ENCODE data around the gene HEXD.

Gene HEXD

DNA sequence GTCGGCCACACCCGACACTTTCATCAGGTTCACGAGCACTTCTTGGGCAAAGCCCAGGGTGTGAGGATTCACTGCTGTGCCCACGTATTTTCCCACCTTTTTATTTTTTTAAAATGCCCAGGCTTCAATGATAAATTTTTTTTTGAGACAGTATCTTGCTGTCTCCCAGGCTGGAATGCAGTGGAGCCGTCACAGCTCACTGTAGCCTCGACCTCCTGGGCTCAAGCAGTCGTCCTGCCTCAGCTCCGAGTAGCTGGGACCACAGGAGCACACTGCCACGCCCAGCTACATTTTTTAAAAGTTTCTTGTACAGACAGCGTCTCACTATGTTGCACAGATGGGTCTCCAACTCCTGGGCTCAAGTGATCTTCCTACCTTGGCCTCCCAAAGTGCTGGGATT, 28.8 kb upstream of the HEXD start:
- H3K9me3 ChIP-seq (ENCODE audit: control insufficient read depth, low read length): no peaks in the 10 kb centered on the region
- peaks cover 15% of the 10 kb centered on the region for H3K36me3 ChIP-seq (ENCODE audit: control insufficient read depth, insufficient read depth, low read length)
- no peak for DNase-seq
- no peak overlapping the region for H3K27ac ChIP-seq (ENCODE audit: insufficient read depth, low read length, poor library complexity, severe bottlenecking)
- peaks cover 4% of the 10 kb centered on the region for H3K4me1 ChIP-seq (ENCODE audit: control insufficient read depth, insufficient read depth, low read length, poor library complexity, severe bottlenecking)
- H3K27me3 ChIP-seq (replicated peaks; ENCODE audit: control insufficient read depth, insufficient read depth, low read length, poor library complexity, severe bottlenecking): no peaks in the 10 kb centered on the region
- no peak overlapping the region for H3K4me3 ChIP-seq (ENCODE audit: insufficient read depth, low read depth, low read length, poor library complexity, severe bottlenecking)

DNA sequence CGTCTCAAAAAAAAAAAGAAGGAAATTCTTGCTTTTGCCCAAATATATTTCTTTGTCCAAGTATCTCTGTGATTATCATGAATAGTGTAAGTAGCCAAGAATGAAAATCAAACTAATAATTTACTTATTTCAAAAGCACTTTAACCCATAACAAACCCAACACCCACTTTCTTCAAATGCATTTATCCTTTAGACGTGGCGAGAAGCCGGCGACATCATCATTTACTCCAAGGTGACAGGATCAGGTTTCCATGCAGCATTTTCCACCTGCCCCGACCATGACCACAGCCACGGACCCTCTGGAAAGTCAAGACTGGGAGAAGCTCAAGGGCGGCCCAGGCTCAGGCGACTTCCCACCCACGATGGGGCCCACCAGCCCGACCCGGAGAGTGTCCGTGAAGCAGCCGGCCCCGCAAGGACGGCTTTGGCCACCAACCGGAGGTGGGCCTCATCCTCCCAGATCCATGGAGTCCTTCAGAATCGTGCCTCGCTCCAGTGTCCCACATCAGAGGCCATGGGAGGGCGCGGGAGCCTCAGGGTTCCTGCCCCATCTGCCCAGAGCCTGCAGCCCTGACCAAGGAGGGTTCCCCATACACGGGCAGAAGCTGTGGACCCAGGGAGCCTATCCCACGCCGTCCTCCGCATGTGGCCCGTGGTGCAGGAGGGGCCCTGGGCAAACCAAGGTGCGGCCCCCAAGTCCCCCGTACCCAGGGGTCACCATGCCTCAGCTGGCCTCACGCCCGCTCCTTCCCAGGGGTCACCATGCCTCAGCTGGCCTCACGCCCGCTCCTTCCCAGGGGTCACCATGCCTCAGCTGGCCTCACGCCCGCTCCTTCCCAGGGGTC, 27.9 kb upstream of the HEXD start:
- Histone ChIP-seq H3K9me3 (ENCODE audit: control insufficient read depth, low read length) (no peaks in the 10 kb centered on the region), H3K4me1 (ENCODE audit: control insufficient read depth, insufficient read depth, low read length, poor library complexity, severe bottlenecking) (peaks cover 4% of the 10 kb centered on the region), H3K4me3 (ENCODE audit: insufficient read depth, low read depth, low read length, poor library complexity, severe bottlenecking) (no peak overlapping the region), H3K27ac (ENCODE audit: insufficient read depth, low read length, poor library complexity, severe bottlenecking) (no peak overlapping the region), H3K27me3 (replicated peaks; ENCODE audit: control insufficient read depth, insufficient read depth, low read length, poor library complexity, severe bottlenecking) (no peaks in the 10 kb centered on the region), H3K36me3 (ENCODE audit: control insufficient read depth, insufficient read depth, low read length) (peaks cover 16% of the 10 kb centered on the region)
- DNase-seq: no peak

DNA sequence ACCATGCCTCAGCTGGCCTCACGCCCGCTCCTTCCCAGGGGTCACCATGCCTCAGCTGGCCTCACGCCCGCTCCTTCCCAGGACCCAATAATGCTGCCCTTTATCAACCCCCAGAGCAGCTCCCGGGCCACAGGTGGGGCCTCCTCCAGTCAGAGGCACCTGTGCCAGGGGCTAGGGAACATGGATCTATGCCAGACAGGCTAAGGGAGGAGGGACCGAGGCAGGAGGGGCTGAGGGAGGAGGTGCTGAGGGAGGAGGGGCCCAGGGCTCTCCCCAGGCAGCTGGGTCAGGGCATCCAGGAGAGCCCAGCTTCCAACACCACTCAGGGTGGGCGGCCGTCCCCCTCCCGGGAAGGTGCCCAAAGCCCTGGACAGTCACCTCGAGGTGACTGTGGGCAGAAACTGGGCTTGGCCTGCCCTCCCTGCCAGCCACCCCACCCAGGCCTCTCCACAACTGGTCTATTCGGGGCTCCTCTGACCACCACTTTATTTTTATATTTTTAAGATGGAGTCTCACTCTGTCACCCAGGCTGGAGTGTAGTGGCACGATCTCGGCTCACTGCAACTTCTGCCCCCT, 27.2 kb upstream of the HEXD start:
- DNase-seq: no peak
- no peak overlapping the region for H3K4me3 ChIP-seq (ENCODE audit: insufficient read depth, low read depth, low read length, poor library complexity, severe bottlenecking)
- H3K36me3 ChIP-seq (ENCODE audit: control insufficient read depth, insufficient read depth, low read length): peaks cover 16% of the 10 kb centered on the region
- peaks cover 4% of the 10 kb centered on the region for H3K4me1 ChIP-seq (ENCODE audit: control insufficient read depth, insufficient read depth, low read length, poor library complexity, severe bottlenecking)
- H3K27me3 ChIP-seq (replicated peaks; ENCODE audit: control insufficient read depth, insufficient read depth, low read length, poor library complexity, severe bottlenecking): no peaks in the 10 kb centered on the region
- H3K9me3 ChIP-seq (ENCODE audit: control insufficient read depth, low read length): no peaks in the 10 kb centered on the region
- H3K27ac ChIP-seq (ENCODE audit: insufficient read depth, low read length, poor library complexity, severe bottlenecking): no peak overlapping the region

DNA sequence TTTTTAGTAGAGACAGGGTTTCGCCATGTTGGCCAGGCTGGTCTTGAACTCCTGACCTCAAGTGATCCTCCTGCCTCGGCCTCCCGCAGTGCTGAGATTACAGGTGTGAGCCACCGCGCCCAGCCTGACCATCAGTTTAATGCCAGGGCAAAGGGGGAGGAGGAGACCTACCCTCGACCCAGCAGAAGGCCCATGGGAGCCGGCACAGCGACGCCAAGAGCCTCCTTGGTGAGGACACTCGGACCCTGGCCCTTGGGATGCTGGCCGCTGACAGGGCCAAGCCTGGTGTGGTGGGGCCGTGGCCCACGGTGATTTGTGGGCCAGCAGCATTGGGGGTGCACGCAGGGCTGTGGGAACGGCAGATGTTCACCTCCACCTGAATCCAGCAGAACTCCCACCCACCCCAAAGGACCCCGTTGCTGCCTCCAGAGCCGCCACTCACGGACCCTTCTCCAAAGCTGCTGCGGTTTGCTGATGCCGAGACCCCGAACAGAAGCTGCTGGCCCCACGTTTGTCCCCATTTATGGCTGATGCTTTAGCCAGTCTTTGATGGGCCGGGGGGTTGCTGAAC, 26.6 kb upstream of the HEXD start:
- H3K27ac ChIP-seq (ENCODE audit: insufficient read depth, low read length, poor library complexity, severe bottlenecking): no peak overlapping the region
- no peak for DNase-seq
- H3K36me3 ChIP-seq (ENCODE audit: control insufficient read depth, insufficient read depth, low read length): peaks cover 16% of the 10 kb centered on the region
- H3K4me1 ChIP-seq (ENCODE audit: control insufficient read depth, insufficient read depth, low read length, poor library complexity, severe bottlenecking): peaks cover 4% of the 10 kb centered on the region
- no peaks in the 10 kb centered on the region for H3K9me3 ChIP-seq (ENCODE audit: control insufficient read depth, low read length)
- no peaks in the 10 kb centered on the region for H3K27me3 ChIP-seq (replicated peaks; ENCODE audit: control insufficient read depth, insufficient read depth, low read length, poor library complexity, severe bottlenecking)
- no peak overlapping the region for H3K4me3 ChIP-seq (ENCODE audit: insufficient read depth, low read depth, low read length, poor library complexity, severe bottlenecking)

DNA sequence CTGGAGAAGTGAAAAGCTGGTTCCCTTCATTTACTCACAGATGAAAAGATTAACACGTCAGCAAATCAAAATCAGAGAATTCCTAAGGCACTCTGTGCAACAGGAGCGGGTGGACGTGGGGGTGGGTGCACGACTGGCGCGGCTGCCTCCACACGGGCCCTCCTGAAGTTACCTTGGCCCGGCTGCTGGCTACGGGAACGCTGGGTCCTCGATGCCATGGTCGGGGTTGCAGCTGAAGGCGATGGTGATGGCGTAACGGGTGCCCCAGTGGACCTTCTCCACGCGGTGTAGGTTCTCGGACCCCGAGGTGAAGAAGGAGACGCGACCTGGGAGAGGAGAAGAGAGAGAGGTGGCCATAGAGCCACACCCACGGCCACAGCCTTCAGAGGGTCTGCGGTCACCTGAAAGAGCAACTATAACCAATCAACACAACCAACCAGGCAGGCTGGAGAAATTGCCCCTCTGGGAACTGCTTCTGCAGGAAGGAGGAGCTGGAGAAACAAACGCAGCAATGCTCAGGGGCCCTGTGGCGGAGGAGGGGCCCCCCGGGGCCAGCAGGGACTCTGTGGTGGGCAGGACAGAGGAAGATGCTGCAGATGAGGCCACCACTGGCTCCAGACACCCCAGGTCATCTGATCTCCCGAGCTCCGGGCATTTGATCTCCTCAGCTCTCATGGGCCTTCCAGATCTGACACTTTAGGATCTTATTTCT, 25.8 kb upstream of the HEXD start:
- no peak overlapping the region for H3K4me3 ChIP-seq (ENCODE audit: insufficient read depth, low read depth, low read length, poor library complexity, severe bottlenecking)
- no peaks in the 10 kb centered on the region for H3K9me3 ChIP-seq (ENCODE audit: control insufficient read depth, low read length)
- DNase-seq: no peak
- no peaks in the 10 kb centered on the region for H3K4me1 ChIP-seq (ENCODE audit: control insufficient read depth, insufficient read depth, low read length, poor library complexity, severe bottlenecking)
- H3K27ac ChIP-seq (ENCODE audit: insufficient read depth, low read length, poor library complexity, severe bottlenecking): no peak overlapping the region
- peaks cover 16% of the 10 kb centered on the region for H3K36me3 ChIP-seq (ENCODE audit: control insufficient read depth, insufficient read depth, low read length)
- H3K27me3 ChIP-seq (replicated peaks; ENCODE audit: control insufficient read depth, insufficient read depth, low read length, poor library complexity, severe bottlenecking): no peaks in the 10 kb centered on the region

DNA sequence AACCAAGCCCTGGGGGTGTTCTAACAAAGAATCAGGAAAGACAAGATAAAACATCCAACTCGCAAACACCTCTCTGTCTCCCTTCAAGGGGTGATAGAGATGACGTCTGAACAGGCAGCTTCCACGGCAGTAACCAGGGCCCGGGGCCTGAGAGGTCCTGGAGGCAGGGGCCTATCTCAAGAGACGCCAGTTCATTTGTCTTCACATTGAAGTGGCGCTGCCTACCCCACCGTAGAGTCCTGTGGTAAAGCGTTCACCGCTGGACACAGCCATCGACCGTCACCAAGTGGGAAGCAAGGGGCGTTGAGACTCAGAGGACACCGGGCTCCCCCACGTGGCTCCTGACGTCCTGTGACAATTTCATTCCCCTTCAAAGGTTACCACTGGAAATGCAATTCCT, 25.2 kb upstream of the HEXD start:
- H3K4me1 ChIP-seq (ENCODE audit: control insufficient read depth, insufficient read depth, low read length, poor library complexity, severe bottlenecking): no peaks in the 10 kb centered on the region
- DNase-seq: no peak
- no peaks in the 10 kb centered on the region for H3K27me3 ChIP-seq (replicated peaks; ENCODE audit: control insufficient read depth, insufficient read depth, low read length, poor library complexity, severe bottlenecking)
- peaks cover 16% of the 10 kb centered on the region for H3K36me3 ChIP-seq (ENCODE audit: control insufficient read depth, insufficient read depth, low read length)
- no peak overlapping the region for H3K27ac ChIP-seq (ENCODE audit: insufficient read depth, low read length, poor library complexity, severe bottlenecking)
- no peaks in the 10 kb centered on the region for H3K9me3 ChIP-seq (ENCODE audit: control insufficient read depth, low read length)
- H3K4me3 ChIP-seq (ENCODE audit: insufficient read depth, low read depth, low read length, poor library complexity, severe bottlenecking): no peak overlapping the region

DNA sequence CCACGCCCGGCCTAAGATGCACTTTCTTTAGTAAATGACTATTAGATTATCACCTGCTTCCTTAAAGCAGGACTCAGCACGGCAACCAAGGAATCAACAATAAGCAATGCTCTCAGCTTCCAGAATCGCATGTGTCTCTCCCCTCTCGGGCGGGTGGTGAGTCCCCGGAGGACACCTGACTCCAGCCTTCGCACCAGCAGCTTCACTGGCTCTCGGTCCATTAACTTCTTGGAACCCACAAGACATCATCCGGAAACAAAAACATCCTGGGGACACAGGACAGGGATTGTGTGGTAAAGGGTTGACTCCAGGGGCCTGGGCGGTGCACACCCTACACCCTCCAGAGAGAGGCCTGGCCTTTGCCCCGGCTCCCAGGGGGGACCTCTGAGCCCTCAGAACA, 23.9 kb upstream of the HEXD start:
- H3K9me3 ChIP-seq (ENCODE audit: control insufficient read depth, low read length): no peaks in the 10 kb centered on the region
- no peak overlapping the region for H3K27ac ChIP-seq (ENCODE audit: insufficient read depth, low read length, poor library complexity, severe bottlenecking)
- H3K27me3 ChIP-seq (replicated peaks; ENCODE audit: control insufficient read depth, insufficient read depth, low read length, poor library complexity, severe bottlenecking): no peaks in the 10 kb centered on the region
- peaks cover 16% of the 10 kb centered on the region for H3K36me3 ChIP-seq (ENCODE audit: control insufficient read depth, insufficient read depth, low read length)
- H3K4me1 ChIP-seq (ENCODE audit: control insufficient read depth, insufficient read depth, low read length, poor library complexity, severe bottlenecking): no peaks in the 10 kb centered on the region
- no peak for DNase-seq
- no peak overlapping the region for H3K4me3 ChIP-seq (ENCODE audit: insufficient read depth, low read depth, low read length, poor library complexity, severe bottlenecking)

DNA sequence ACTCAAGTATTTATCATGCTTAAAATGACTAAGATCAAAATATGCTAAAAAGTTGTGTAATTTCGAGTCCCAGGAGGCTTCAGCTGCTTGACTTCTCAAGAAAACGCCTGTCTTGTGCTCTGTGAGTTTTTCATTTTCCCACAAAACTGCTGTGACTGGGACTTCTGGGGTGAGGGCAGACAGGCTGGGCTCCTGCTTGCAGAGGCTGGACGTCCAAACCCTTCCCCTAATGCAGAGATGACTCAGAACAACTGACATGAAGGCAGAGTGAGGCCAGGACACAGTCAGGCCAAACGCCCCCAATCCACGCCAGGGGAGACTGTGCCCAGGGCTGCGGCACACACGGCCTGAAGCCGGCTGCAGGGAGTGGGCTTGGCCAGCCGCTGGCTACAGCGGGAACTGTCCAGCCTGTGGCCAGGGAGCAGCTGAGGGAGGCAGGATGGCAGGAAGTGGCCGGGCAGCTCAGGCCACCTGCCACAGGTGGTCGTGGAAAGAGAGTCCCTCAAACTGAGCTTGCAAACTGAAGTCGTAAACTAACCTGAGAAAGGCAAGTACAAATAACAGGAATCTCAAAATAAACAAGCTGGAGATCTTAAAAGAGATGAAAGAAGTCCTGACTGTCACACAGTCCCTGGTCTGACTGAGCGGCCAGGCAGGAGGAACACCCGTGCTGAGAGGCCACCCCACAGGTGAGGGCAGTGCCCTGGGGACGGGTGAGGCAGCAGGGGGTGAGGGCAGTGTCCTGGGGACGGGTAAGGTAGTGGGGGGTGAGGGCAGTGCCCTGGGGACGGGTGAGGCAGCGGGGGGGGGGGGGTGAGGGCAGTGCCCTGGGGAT, 21.3 kb upstream of the HEXD start:
- DNase-seq: no peak
- Histone ChIP-seq H3K4me3 (ENCODE audit: insufficient read depth, low read depth, low read length, poor library complexity, severe bottlenecking) (no peak overlapping the region), H3K9me3 (ENCODE audit: control insufficient read depth, low read length) (no peaks in the 10 kb centered on the region), H3K27me3 (replicated peaks; ENCODE audit: control insufficient read depth, insufficient read depth, low read length, poor library complexity, severe bottlenecking) (no peaks in the 10 kb centered on the region), H3K27ac (ENCODE audit: insufficient read depth, low read length, poor library complexity, severe bottlenecking) (no peak overlapping the region), H3K36me3 (ENCODE audit: control insufficient read depth, insufficient read depth, low read length) (peaks cover 16% of the 10 kb centered on the region), H3K4me1 (ENCODE audit: control insufficient read depth, insufficient read depth, low read length, poor library complexity, severe bottlenecking) (peaks cover 4% of the 10 kb centered on the region)

DNA sequence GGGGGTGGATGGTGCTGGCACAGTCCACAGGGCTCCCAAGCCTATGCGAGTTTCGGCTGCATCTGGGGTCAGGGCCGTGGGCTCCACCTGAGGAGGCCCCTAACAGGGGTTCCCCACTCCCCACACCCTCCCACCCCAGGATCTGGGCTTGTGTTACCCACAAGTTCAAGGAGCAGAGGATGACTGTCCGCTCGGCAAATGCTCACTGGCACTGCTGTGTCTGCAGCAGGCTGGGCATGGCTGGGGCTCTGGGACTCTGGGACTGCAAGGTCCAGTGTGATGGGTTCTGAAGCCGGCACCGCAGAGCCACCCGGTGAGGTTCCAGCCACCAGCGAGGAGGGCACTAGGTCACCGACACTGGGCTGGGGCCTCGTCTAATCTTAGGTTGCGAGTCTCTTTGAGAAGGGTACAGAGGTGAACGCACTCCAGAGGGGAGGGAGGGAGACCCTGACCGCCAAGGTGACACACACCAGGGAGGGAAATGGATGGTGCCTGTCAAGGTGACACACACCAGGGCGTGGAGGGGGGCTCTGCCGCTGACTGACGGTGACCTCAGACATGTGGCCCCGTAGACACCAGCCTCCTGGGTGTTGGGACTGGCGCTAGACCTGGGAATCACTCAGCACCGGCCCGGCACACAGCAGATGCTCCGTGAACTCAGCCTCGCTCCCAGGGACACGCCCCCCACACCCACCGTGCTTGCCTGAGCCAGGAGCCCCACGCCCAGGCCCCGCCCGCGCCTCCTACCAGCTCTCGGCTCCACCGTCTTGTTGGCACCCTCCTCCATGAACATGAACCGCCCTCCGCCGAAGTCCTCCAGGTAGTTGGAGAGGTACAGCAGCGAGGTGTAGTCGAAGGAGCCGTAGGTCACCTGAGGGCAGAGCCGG, 20.5 kb upstream of the HEXD start:
- H3K27ac ChIP-seq (ENCODE audit: insufficient read depth, low read length, poor library complexity, severe bottlenecking): no peak overlapping the region
- H3K36me3 ChIP-seq (ENCODE audit: control insufficient read depth, insufficient read depth, low read length): peaks cover 9% of the 10 kb centered on the region
- DNase-seq: no peak

More for the DNA sequence above, 20.5 kb upstream of the HEXD start:
- Histone ChIP-seq H3K9me3 (ENCODE audit: control insufficient read depth, low read length) (no peaks in the 10 kb centered on the region), H3K27me3 (replicated peaks; ENCODE audit: control insufficient read depth, insufficient read depth, low read length, poor library complexity, severe bottlenecking) (no peaks in the 10 kb centered on the region), H3K4me3 (ENCODE audit: insufficient read depth, low read depth, low read length, poor library complexity, severe bottlenecking) (no peak overlapping the region), H3K4me1 (ENCODE audit: control insufficient read depth, insufficient read depth, low read length, poor library complexity, severe bottlenecking) (peaks cover 4% of the 10 kb centered on the region)
